Neural progenitor cell (in vitro differentiated cells): ENCODE data around the gene PLEKHA6. TPM values are rescaled to one million over a fixed set of nuclear protein-coding genes. Genes with fewer than 3 reads are reported as not detected.

Experiments
- DNase-seq: peaks from one replicate; pipeline ENCODE4 v3.0.0-alpha.2; 2016; ENCODE audit warnings: low spot score
- H2AFZ ChIP-seq: fragments of 200-600 bp; sonication (generic); replicated peaks from 2 replicates; pipeline ENCODE4 v1.6.1; 2016; ENCODE audit warnings: antibody characterized with exemption
- H3F3A ChIP-seq: fragments of 200-600 bp; sonication (generic); 2 replicates; pipeline ENCODE4 v1.6.1; 2016; ENCODE audit warnings: antibody characterized with exemption, low read depth
- H3K27ac ChIP-seq: fragments of 200-600 bp; sonication (generic); 2 replicates; pipeline ENCODE4 v1.5.1; 2016; ENCODE audit warnings: mild to moderate bottlenecking
- H3K27me3 ChIP-seq: fragments of 200-600 bp; sonication (generic); 2 replicates; pipeline ENCODE4 v1.6.1; 2016; ENCODE audit warnings: mild to moderate bottlenecking, moderate library complexity
- H3K36me3 ChIP-seq: fragments of 200-600 bp; sonication (generic); 2 replicates; pipeline ENCODE4 v1.5.1; 2016
- H3K4me1 ChIP-seq: fragments of 200-600 bp; sonication (generic); 2 replicates; pipeline ENCODE4 v1.6.1; 2016; ENCODE audit warnings: mixed run types
- H3K4me2 ChIP-seq: fragments of 200-600 bp; sonication (generic); 2 replicates; pipeline ENCODE4 v1.6.1; 2016
- H3K4me3 ChIP-seq: fragments of 200-600 bp; sonication (generic); 2 replicates; pipeline ENCODE4 v1.5.1; 2016
- H3K79me2 ChIP-seq: fragments of 200-600 bp; sonication (generic); 2 replicates; pipeline ENCODE4 v1.6.1; 2016; ENCODE audit warnings: low read depth
- H3K9ac ChIP-seq: fragments of 200-600 bp; sonication (generic); 2 replicates; pipeline ENCODE4 v1.6.1; 2016
- H3K9me3 ChIP-seq: fragments of 200-600 bp; sonication (generic); 2 replicates; pipeline ENCODE4 v1.5.1; 2016; ENCODE audit warnings: low read depth
- H4K20me1 ChIP-seq: fragments of 200-600 bp; sonication (generic); 2 replicates; pipeline ENCODE4 v1.6.1; 2016; ENCODE audit warnings: low read depth
- H3K27ac Mint-ChIP-seq: 3 replicates; pipeline ENCODE4 v1.8.0; 2021; ENCODE audit warnings: mixed read lengths
- H3K27me3 Mint-ChIP-seq: 2 replicates; pipeline ENCODE4 v1.8.0; 2022; ENCODE audit warnings: low read depth, mild to moderate bottlenecking, inconsistent platforms, moderate library complexity, mixed read lengths; ENCODE audit not compliant: insufficient read depth
- H3K36me3 Mint-ChIP-seq: 3 replicates; pipeline ENCODE4 v1.8.0; 2021; ENCODE audit warnings: mixed read lengths
- H3K4me1 Mint-ChIP-seq: 3 replicates; pipeline ENCODE4 v1.8.0; 2021; ENCODE audit warnings: mixed read lengths
- H3K4me3 Mint-ChIP-seq: 3 replicates; pipeline ENCODE4 v1.8.0; 2021; ENCODE audit warnings: mild to moderate bottlenecking, moderate library complexity, mixed read lengths
- H3K9me3 Mint-ChIP-seq: 3 replicates; pipeline ENCODE4 v1.8.0; 2020; ENCODE audit warnings: mixed read lengths
- CTCF ChIP-seq: fragments of 200-600 bp; sonication (generic); IDR thresholded peaks from 2 replicates; pipeline ENCODE4 v1.5.1; 2017; ENCODE audit warnings: antibody characterized with exemption, mild to moderate bottlenecking
- EZH2 ChIP-seq: fragments of 200-600 bp; sonication (generic); IDR thresholded peaks from 2 replicates; pipeline ENCODE4 v1.6.1; 2017; ENCODE audit warnings: antibody characterized with exemption, mild to moderate bottlenecking, moderate library complexity
- EZH2phosphoT487 ChIP-seq: fragments of 200-600 bp; sonication (generic); IDR thresholded peaks from 2 replicates; pipeline ENCODE4 v1.6.1; 2017; ENCODE audit warnings: antibody characterized with exemption
- total RNA-seq: library from RNA; depleted of rRNA; stranded (reverse); fragments of >200 nt; gene quantifications from 2 replicates; pipeline ENCODE4 v1.2.3, GENCODE V29; 2015; ENCODE audit warnings: low replicate concordance

PLEKHA6 gene
- total RNA-seq, 1 donor from 2014 or later, result 0.58 TPM

- Mint-ChIP-seq H3K4me3 (no peak overlapping the region), H3K27me3 (no peaks in the 10 kb centered on the region), H3K27ac (no peak overlapping the region), H3K4me1 (peaks cover 40% of the 10 kb centered on the region), H3K36me3 (peaks cover 14% of the 10 kb centered on the region), H3K9me3 (no peaks in the 10 kb centered on the region)
- TF ChIP-seq CTCF (no peak), EZH2 (no peak), EZH2phosphoT487 (no peak)
- Histone ChIP-seq H2AFZ (no peak overlapping the region), H3K4me3 (no peak overlapping the region), H3K27ac (no peak overlapping the region), H3K9ac (no peak overlapping the region), H3K27me3 (no peaks in the 10 kb centered on the region), H3K4me1 (peaks cover 19% of the 10 kb centered on the region), H3K36me3 (no peaks in the 10 kb centered on the region), H4K20me1 (no peaks in the 10 kb centered on the region), H3K79me2 (no peaks in the 10 kb centered on the region), H3K4me2 (no peak overlapping the region), H3F3A (no peaks in the 10 kb centered on the region), H3K9me3 (no peaks in the 10 kb centered on the region)
- DNase-seq, result no peak
Measured at GRCh38 chr1:204293605-204294337, 66.0 kb downstream of the PLEKHA6 start.

- H3K9me3 ChIP-seq, result no peaks in the 10 kb centered on the region
- H3K4me1 ChIP-seq, result peaks cover 29% of the 10 kb centered on the region
- DNase-seq, result no peak
- H3K4me3 ChIP-seq, result no peak overlapping the region
- peaks cover 47% of the 10 kb centered on the region for H3K4me1 Mint-ChIP-seq
- H3K27ac Mint-ChIP-seq, result no peak overlapping the region
- TF ChIP-seq EZH2phosphoT487 (no peak), EZH2 (no peak), CTCF (no peak)
- no peaks in the 10 kb centered on the region for H3K36me3 ChIP-seq
- H3K79me2 ChIP-seq, result no peaks in the 10 kb centered on the region
- H3K27me3 Mint-ChIP-seq, result no peaks in the 10 kb centered on the region
- H3F3A ChIP-seq, result peaks cover 8% of the 10 kb centered on the region
- no peak overlapping the region for H3K9ac ChIP-seq
- no peaks in the 10 kb centered on the region for H3K9me3 Mint-ChIP-seq
- H2AFZ ChIP-seq, result no peak overlapping the region
- no peak overlapping the region for H3K4me3 Mint-ChIP-seq
- no peaks in the 10 kb centered on the region for H3K27me3 ChIP-seq
- no peaks in the 10 kb centered on the region for H4K20me1 ChIP-seq
- H3K36me3 Mint-ChIP-seq, result peaks cover 12% of the 10 kb centered on the region
- H3K27ac ChIP-seq, result no peak overlapping the region
- no peak overlapping the region for H3K4me2 ChIP-seq
Measured at GRCh38 chr1:204292740-204293139, 67.0 kb downstream of the PLEKHA6 start.

GRCh38 chr1:204289280-204289679 is 70.4 kb downstream of the PLEKHA6 start:
- Histone ChIP-seq H3K9me3 (no peaks in the 10 kb centered on the region), H3K4me3 (no peak overlapping the region), H4K20me1 (no peaks in the 10 kb centered on the region), H3K27ac (no peak overlapping the region), H3K9ac (no peak overlapping the region), H3K4me2 (no peak overlapping the region), H2AFZ (peak overlapping the region; percentile 32), H3K36me3 (no peaks in the 10 kb centered on the region), H3F3A (peaks cover 13% of the 10 kb centered on the region), H3K27me3 (no peaks in the 10 kb centered on the region), H3K4me1 (peaks cover 31% of the 10 kb centered on the region), H3K79me2 (no peaks in the 10 kb centered on the region)
- H3K27me3 Mint-ChIP-seq, result peaks cover 2% of the 10 kb centered on the region
- no peaks in the 10 kb centered on the region for H3K9me3 Mint-ChIP-seq
- no peak for DNase-seq
- H3K4me1 Mint-ChIP-seq, result peaks cover 43% of the 10 kb centered on the region
- H3K36me3 Mint-ChIP-seq, result peaks cover 18% of the 10 kb centered on the region
- H3K27ac Mint-ChIP-seq, result peak overlapping the region; percentile 21
- TF ChIP-seq EZH2phosphoT487 (no peak), EZH2 (no peak), CTCF (no peak)
- H3K4me3 Mint-ChIP-seq, result no peak overlapping the region
